HG02970 (cell line): Measurements from ENCODE around the gene RAMACL.

Experiments used
- ATAC-seq: cut with Tn5 transposase; IDR thresholded peaks from one replicate; pipeline ENCODE4 v1.9.1; 2021; ENCODE audit warnings: mild to moderate bottlenecking, moderate library complexity, moderate number of reproducible peaks; ENCODE audit not compliant: unreplicated experiment, low FRiP score

RAMACL gene

DNA sequence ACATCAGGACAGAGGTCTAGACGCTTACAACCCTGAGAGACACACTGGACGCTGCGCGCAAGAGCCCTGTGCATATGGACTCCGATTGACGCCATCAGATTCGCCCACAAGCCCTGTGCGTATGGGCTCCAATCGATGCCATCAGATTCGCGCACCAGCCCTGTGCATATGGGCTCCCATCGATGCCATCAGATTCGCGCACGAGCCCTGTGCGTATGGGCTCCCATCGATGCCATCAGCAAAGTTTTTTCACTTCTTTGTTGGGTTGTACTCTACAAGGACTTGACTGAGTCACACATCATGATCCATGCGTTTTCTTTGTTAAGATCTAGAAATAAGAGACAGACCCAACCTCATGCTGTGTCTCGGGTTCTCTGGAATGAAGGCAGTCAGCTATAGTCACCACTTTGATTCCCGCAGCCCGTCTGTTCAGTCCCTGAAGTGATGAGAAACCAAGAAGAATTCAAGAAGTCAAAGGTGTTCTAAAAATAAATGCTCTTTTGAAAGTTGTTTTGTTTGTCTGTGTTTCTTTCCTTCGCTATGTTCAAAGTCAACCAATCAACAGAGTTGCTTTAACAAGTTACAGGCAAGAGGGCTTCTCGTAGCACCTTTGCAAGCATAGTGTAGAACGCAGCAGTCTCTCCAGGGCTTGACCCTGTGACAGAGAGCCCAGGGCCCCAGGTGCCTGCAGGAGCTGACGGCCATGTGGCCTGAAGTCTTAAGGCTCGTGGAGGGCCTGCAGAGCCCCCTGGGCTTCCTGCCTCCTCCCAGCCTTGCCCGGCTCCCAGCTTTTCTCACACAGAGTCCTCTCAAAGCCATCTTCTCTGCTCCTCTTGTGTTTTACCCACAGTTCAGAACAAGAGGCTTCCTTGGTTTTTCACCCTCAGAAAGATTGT is 32.6 kb upstream of the RAMACL start:
- no peak for ATAC-seq

DNA sequence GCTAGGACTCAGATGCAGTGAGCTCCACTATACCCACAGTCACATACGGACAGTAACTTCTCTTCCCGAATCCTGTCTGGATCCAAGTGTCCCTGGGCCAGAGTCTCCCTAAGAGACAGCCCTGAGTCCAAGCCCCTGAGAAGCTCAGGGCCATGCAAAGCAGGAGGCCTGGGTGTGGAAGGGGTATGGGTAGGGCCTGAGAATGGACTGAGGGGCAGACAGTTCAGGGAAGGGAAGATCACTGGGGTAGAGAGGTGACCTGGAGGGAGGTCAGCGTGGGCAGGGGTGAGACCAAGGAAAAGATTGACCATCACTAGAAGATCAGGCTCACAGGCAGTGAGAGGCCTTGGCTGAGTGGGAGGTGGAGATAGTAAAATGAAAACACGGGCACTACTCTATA is 31.8 kb upstream of the RAMACL start:
- no peak for ATAC-seq

DNA sequence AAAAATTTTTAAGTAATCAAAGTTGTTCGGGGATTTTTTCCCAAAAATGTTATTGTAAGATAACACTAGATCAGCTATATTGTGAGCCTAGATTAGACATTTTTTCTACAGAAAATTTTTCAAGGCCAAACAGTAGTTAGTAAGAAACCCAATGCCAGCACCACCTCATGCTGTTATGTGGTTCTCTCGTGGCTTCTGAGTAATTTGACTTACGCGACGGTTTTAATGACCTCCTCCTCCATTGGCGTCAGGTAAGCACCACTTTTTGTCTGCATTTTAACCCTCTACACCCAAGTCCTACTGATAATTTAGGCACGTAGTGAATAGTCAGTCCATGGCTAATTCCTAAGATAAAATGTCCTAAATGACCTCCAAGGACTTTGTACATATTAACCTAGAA is 30.9 kb upstream of the RAMACL start:
- ATAC-seq: no peak

DNA sequence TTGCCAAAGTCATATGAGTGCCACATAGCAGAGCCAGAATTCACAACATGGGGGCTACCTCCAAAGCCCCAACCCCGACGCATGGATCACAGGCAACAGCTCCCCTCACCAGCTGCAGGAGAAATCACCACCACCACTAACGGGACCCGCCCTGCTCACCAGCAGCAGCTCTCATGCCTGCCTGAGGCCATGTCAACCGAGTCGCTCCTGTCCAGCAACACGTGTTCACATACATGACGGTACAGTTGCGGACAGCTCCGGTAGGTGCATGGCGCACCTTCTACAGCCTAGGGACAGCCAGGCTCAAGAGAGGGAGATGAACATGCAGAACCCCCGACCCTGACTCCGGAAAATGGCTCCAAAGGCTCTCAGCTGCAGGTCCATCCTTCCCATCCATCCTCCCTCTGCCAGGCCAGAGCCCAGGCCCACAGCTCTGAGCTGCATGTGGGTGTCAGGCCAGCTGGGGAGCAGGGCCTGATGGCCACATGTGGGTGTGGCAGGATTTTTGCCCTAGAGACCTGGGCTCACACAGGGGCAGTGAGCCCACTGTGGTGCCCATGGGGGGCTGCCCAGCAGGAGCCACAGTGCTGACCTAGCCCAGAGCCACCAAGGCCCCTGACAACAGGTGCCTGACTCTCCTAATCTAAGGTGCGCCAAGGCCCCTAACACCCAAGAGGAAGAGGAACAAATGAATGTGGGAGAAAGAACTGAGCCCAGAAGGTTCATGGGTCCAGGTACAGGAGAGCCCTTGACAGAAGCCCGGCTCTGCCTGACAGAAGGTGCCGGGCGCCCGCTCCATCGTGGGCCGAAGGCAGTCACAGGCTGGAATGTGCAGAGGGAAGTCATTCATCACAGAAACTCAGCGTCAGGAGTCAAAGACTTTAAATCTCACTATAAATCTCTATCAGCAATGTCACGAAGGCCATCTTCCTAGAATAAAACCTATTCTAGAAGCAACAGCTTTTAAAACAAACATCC is 30.1 kb upstream of the RAMACL start:
- no peak for ATAC-seq

DNA sequence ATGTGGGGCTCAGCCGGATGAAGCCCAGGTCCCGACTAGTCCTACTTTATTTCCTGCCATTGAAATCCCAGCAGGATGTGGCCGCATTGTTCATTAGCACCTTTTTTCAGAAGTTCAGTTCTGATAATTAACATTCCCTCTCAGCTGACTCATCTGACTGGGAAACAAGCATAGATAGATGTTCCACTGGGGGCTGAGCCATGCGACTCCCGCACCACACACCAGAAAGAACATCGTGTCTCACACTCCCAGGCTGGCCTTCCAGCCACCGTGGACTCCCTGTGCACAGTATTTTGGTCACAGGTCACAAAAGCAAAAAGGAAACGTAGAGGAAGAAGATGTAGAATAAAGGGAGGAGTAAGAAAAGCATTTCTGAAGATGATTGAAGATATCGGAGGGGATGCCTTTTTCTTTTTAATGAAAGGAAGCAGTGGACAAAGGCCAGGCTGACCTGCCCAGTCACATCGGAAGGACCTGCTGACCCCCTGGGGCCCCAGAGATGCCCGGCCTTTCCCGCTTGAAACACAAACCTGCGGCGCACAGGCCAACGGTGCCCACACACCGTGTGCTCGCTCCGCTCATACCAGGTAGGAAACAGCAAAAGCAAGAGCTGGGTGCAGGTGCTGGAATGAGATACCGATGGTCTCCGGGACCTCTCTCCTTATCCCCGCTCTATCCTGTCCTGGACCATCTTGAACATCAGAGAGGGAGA is 28.7 kb upstream of the RAMACL start:
- no peak for ATAC-seq

DNA sequence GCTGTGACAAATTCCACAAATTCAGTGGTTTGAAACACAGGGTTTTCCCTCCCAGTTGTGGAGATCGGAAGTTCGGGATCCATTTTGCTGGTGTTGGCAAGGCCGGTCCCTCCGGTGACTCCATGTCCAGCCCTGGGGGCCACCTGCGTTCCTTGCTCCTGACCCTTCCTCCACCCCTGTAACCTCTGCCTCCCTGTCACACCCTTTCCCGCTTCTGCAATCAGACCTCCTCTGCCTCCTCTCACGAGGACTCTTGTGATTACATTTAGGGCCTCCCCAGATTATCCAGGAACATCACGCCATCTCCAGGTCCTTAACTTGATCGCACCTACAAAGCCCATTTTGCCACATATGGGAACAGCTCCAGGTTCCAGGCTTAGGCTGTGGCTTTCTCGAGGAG is 28.1 kb upstream of the RAMACL start:
- no peak for ATAC-seq

DNA sequence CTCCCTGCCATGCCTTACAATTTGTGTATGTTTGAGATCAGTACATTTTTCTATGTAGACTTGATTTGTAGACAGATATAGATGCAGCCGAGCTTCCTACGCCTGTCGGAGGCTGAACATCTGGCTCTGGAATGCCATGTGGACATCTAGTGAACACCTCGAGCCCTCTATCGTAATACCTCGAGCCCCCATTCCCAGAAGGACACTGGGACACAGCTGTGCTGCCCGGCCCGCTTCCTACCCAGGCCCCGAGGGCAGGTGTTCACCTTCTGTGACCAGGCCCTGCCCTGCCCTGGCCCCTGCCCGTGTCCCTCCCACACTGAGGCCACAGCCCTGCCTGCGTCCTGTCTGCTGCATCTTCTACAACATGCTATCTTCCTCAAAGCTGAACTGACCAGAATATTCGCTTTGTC is 27.7 kb upstream of the RAMACL start:
- no peak for ATAC-seq

DNA sequence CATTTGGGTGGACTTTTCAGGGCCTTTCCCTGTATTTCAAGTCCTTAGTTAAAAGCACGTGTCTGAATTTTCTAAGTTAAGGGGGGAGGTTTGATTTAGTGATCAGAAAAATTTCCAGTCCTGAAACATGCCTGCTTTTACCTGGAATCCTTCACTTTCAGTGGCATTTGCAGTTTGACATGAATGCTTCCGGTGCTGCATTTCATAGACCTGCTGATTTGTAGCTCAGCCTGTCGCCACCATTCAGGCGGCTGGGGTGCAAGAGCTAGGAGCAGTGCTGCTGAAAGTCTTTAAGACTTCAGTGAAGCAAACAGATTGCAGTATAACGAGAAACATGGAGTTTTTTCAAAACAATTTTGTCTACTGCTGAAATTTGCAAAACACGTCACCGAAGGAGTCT is 26.5 kb upstream of the RAMACL start:
- no peak for ATAC-seq

DNA sequence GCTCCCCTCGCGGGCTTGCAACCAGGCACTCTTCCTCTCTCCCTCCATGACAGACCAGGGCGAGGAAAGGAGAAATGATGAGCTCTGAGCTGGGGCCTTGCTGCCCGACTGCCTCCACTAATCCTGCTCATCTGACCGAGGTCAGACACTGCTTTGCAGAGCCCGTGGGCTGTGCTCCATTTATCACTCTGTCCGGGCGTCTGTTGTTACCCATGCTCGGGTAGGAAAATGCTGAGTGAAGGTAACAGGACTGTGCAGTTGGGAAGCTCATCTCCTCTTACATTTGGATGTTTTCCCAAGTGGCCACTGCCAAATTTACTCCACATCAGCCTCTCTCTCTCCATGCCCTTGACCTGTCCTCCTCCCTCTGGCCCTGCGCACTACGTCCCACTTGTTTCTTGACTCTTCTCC is 26.0 kb upstream of the RAMACL start:
- no peak for ATAC-seq

DNA sequence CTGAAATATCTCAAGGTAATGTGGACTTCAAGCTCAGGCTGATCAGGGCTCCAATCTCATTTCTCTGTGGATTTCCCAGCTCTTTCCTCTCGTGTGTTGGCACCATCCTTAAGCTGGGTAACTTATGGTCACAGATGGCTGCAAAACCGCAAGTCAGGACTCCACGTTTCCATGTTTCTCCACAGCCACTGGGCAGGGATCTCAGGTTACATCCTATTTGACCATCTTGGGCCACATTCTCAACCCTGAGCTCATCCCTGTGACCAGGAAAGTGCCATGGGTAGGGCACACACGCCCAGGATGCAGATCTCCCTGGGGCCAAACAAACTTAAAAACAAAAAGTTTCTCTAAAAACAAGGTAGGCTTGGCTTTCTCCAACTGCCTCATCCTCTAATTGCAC is 25.2 kb upstream of the RAMACL start:
- ATAC-seq: no peak

DNA sequence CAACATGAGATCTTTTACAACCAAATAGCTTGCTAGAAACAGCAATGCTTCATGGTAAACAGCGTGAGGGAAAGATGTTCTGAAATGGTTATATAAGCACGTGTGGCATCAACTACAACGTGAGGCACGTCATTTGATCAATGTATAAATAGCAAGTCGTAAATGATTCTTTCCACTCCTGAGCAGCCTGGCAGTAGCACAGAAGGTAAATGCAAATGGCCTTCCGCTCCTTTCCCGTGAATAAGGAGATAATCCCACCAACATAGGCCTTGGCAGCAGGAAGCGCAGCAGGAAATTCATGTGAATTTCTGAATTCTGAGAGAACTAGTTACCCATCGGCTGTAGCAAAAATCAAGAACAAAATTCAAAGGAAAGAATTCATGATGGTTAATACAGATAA is 23.6 kb upstream of the RAMACL start:
- no peak for ATAC-seq

DNA sequence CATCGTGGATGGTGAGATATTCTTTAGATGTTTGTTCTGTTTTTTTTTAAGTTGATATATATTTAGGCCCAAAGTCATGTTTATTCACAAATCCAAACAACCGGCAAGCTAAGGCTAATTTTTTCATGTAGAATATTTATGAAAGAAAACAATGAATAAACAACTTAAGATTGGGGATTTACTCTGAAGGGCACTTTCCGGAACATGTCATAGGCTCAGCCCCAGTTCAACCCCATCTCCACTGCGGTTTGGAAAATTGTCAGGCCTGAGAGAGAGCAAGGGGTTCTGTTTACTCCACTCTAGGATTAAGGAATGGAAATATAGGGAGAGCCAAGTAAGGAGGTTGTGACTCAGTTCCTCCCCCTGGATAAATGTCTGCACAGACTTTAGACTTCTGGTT is 22.3 kb upstream of the RAMACL start:
- ATAC-seq: no peak

DNA sequence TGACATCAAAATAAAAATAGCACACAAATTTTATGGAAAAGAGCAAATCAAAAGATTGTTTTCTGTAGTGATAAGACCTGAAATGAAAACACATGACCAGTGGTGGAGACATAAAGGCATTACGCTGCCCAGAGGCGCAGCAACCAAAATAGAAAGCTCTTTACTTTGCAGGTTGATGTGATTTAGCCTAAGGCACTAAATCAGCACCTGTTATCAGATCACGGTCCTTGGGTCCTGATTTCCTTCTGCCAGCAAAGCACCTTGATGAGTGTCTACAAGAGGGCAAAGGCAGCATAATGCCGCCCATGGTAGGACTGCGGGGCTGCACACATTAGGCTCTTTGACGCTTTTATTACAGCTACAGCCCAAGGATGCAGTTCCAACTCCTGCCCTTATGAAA is 19.3 kb upstream of the RAMACL start:
- ATAC-seq: no peak

DNA sequence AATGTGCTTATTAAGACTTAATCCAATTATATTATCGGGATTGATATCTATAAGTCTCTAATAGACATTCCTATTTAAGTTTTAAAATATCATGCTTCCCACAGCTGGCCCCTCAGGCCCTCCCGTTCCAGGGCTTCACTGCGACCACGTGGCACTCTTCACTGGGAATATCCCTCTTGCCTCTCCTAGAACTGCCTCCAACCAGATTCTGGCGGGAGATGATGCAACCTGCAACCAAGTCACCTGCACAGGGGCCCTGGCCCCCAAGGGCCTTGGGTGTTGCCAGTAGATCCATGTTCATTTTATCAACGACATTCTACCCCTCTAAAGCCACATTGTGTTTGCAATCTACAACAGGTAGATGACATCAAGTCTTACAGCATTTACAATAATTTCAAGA is 18.4 kb upstream of the RAMACL start:
- no peak for ATAC-seq

DNA sequence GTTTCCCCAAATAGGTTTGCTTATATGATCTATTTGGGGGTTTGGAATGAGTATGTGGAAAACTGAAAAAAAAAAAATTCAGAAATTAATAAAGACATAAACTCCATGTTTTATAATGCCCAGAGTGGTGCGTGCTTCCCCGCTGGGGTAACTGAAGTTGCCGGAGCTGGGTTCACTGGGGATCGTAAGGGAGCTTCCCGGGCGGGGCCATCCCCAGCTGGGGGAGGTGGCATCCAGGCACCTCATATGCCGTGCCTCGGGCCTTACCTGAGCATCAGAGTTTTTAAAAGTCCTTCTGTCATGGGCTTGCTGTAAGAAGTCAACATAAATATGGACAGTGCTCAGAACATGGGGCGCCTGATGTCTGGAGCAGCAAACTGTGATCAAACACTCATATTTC is 17.9 kb upstream of the RAMACL start:
- ATAC-seq: no peak

DNA sequence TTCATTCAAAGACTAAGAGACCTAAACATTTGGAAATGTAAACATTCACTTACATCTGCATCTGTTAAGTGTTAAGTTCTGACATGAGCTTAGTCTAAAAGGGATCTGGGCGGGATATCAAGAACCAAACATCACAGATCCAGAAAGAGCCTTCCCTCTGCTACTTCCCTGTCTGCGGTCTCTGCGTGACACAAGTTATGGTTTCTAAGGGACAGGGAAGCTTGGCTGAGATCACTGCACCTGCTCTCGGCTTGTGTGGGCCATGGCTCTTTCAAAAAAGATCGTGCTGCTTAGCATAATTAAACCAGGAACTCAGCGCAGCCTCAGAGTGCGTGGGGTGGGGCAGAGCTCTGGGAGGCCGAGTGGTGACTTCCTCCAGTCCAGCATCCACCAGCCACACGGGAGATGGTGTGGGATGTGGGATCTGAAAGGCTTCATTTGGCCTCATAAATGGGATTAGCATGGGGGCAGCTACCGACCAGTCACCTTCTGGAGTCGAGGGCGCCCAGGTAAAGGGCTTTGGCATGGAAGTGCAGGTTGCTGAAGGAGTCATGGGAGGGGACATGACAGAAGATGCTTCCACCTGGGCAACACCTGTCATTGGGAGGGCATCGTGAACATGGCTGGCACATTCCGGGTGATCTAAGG is 16.7 kb upstream of the RAMACL start:
- no peak for ATAC-seq

DNA sequence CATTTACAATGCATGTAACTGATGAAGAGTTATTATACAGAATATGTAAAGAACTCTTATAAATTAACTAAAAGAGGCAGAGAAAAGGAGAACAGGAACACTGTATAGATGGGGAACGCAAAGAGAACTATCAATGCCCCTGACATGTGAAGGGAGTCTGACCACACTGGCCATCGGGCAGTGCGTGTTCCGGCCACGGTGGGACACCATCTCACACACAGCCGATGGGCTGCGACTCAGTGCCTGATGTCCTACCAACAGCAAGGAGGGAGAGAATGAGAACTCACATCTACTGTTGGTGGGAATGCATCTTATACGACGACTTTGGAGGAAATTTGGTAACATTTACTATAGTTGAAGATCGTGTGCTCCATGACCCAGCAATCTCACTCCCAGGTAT is 15.5 kb upstream of the RAMACL start:
- ATAC-seq: no peak

DNA sequence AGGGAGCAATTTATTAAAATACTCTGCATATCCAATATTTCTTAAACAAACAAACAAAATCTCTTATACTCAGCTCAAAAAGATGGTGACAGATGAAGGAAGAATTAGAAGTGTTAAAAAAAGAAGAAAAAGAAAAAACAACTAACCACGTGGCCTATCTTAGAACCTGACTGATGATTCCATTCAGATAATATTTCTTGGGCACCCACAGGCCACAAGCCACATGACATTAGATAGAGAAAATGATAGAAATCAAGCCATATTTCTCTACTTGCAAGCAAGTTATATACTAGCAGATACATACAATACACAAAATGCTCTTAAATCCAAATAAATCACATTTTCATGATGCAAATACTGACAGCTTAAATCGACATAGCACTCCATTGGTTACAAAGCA is 14.5 kb upstream of the RAMACL start:
- no peak for ATAC-seq

DNA sequence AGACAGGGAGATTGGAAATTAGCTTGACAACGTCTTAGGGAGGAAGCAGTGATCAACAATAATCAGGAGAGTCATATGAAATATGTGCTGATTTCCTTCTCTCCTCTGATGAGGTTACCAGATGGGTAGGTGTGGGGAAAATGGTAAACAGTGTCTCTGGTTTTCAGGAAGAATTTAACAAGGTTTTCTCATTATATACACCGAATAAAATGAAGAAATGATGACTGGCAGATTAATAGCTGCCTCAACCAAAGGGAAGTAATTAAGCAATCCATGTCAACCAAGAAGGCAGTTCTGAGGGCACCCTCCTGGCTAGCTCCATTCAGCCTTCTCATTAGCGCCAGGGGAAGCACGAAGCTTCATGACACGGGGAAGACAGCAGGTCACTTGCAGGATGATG is 12.7 kb upstream of the RAMACL start:
- ATAC-seq: no peak

DNA sequence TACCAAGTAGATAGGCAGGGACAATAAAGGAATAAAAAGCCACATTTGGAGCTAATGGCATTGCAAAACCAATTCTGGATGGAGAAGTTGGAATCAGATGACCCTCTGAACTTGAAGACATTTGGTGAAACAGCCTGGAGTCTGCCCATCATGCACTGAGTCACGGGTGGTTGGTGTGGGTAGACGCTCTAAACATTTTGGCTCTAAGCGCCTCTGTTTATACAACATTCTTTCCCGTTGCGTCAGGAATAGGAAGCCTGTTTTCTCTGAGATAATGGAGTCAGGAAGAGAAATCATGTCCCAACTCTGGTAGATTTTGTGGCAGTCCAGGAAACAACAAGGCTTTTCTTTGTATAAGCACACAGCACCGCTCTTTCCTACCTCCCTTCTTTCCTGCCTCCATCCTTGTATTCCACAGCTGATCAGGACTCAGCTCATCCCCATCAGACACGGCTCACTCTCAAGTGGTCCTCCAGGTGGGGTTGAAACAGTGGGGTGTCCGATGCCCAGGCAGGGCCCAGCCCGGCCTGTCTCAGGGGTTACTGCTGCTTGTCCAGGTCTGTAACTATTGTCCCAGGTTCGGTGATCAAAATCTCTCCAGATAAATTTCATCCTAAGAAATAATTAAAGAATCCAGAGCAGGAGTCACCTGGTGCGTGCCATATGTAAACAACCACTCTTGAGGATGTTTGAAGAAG is 12.1 kb upstream of the RAMACL start:
- ATAC-seq: no peak
